ENCODE results near the gene SRC.

SRC gene

DNA sequence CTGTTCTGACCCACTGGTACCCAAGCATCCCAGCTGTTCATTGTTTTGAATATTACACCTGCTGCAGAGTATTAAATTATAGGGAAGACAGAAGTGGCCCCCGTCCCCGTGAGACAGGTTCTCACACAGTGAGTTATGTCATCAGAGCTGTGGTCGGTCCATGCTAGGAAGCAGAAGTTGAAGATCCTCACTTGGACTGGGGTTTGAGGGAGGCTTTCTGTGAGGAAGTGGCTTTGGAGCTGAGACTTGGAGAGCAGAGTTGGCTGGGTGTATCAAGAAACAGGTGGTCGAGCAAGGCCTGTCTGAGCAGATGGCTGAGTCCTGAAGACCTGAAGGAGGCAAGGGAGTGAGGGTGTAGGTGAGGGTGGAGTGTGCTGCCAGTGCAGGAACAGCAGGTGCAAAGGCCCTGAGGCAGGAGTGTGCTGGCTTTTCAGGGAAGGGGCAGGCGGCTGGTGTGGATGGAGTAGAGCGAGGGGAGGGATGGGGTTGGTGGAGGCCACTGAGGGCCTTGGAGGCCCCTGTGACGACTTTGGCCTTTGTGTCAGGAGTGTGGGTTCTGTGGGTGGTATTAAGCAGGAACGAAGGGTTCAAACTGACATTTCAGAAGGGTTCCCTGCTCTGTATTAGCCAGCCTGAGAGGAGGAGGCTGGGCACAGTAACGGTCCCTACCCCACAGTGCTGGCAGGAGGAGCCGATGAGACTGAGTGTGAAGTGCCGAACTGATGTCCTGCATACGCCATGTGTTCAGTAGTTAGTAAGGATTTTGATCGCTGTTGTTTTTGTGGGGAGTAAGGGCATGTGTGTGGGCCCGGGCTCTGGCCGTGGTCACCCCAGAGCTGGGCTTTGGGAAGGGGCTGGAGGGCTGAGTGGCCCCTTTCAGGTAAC lies 11.8 kb downstream of the SRC start:
- no peaks in the 10 kb centered on the region for H3K27me3 ChIP-seq (ENCODE audit: insufficient read depth, low read depth, severe bottlenecking)
- peaks cover 23% of the 10 kb centered on the region for H3K36me3 ChIP-seq
- TF ChIP-seq, protein P1, sequence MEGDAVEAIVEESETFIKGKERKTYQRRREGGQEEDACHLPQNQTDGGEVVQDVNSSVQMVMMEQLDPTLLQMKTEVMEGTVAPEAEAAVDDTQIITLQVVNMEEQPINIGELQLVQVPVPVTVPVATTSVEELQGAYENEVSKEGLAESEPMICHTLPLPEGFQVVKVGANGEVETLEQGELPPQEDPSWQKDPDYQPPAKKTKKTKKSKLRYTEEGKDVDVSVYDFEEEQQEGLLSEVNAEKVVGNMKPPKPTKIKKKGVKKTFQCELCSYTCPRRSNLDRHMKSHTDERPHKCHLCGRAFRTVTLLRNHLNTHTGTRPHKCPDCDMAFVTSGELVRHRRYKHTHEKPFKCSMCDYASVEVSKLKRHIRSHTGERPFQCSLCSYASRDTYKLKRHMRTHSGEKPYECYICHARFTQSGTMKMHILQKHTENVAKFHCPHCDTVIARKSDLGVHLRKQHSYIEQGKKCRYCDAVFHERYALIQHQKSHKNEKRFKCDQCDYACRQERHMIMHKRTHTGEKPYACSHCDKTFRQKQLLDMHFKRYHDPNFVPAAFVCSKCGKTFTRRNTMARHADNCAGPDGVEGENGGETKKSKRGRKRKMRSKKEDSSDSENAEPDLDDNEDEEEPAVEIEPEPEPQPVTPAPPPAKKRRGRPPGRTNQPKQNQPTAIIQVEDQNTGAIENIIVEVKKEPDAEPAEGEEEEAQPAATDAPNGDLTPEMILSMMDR (IDR thresholded peaks at IDR 0.05; ENCODE audit: low read depth, low read length) = no peak
- H3K4me3 ChIP-seq (ENCODE audit: low read depth, low read length) = no peak overlapping the region
- no peak for DNase-seq
- no peak overlapping the region for H3K27ac ChIP-seq
- no peaks in the 10 kb centered on the region for H3K9me3 ChIP-seq (ENCODE audit: severe bottlenecking)

DNA sequence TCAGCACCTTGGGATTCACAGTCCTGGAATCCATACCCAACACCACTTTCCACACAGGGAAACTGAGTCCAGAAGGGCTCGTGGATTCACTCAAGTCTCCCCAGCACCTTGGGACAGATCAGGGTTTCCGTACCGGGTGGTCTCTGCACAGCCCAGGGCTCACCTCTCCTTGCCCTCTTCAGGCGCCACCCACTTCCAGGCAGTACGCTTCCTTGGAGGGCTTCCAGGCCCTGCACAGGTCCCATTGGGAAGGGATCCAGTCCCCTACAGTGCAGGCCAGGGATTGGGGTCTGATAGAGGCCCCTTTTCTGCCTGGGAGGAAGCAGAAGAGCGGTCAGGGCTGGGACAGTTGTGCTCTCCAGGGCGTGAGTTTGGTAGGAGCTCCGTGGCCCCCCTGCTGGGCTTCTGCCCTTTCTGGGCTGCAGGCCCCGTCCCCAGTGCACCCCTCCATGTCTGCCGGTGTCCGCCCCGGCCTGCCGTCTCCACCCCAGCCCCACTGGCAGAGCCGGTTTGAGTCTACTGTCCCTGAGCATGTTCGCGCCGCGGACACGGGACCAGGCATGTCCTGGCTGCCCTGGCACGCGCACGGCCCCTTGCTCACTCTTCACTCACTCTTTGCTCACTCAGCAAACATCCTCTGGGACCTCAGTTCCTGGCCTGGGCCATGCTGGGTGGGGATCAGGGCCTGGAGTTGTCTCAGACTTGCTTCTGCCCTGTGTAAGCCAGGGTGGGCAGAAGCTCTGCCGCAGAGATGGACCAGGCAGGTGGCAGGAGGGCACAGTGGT lies 12.6 kb downstream of the SRC start:
- no peaks in the 10 kb centered on the region for H3K27me3 ChIP-seq (ENCODE audit: insufficient read depth, low read depth, severe bottlenecking)
- H3K4me3 ChIP-seq (ENCODE audit: low read depth, low read length) = no peak overlapping the region
- H3K36me3 ChIP-seq = peaks cover 15% of the 10 kb centered on the region
- H3K9me3 ChIP-seq (ENCODE audit: severe bottlenecking) = no peaks in the 10 kb centered on the region
- no peak for DNase-seq
- H3K27ac ChIP-seq = no peak overlapping the region
- TF ChIP-seq, protein P1 (IDR thresholded peaks at IDR 0.05; ENCODE audit: low read depth, low read length) = no peak

DNA sequence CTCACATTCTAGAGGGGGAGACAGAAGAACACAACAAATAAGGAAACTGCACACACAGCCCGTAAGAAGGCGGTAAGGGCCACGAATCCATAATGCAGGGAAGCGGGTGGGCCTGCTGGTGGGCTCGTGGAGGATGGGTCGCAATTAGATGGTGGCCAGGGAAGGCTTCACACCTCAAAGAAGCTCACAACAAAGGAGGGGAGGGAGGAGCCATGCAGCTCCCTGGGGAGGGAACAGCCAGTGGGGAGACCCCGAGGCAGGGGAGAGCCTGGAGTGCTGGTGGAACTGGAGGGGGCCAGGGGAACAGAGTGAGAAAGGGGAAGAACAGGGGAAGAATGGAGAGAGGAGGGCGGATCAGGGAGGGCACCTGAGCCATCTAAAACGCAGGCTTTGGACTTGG lies 13.4 kb downstream of the SRC start:
- no peak overlapping the region for H3K27ac ChIP-seq
- no peak overlapping the region for H3K4me3 ChIP-seq (ENCODE audit: low read depth, low read length)
- H3K27me3 ChIP-seq (ENCODE audit: insufficient read depth, low read depth, severe bottlenecking) = no peaks in the 10 kb centered on the region
- H3K36me3 ChIP-seq = peaks cover 9% of the 10 kb centered on the region
- DNase-seq = no peak
- TF ChIP-seq, protein P1 (IDR thresholded peaks at IDR 0.05; ENCODE audit: low read depth, low read length) = no peak
- H3K9me3 ChIP-seq (ENCODE audit: severe bottlenecking) = no peaks in the 10 kb centered on the region

DNA sequence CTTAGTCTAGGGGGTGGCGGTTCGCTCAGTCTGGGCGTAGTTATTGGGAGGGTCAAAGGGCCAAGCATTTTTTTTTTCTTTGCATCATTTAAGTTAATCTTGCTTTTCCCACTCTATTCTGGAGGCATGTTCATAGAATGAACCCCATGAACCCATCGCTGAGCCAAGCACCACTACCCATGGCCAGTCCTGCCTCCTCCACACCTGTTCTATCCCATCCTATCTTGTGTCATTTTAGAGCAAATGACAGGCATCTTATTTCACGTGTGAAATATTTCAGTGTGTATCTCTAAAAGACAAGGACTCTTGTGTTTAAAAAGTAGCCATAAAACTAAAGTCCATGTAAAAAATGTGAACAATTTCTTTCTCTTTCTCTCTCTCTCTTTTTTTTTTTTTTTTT lies 13.9 kb downstream of the SRC start:
- H3K36me3 ChIP-seq = peaks cover 12% of the 10 kb centered on the region

DNA sequence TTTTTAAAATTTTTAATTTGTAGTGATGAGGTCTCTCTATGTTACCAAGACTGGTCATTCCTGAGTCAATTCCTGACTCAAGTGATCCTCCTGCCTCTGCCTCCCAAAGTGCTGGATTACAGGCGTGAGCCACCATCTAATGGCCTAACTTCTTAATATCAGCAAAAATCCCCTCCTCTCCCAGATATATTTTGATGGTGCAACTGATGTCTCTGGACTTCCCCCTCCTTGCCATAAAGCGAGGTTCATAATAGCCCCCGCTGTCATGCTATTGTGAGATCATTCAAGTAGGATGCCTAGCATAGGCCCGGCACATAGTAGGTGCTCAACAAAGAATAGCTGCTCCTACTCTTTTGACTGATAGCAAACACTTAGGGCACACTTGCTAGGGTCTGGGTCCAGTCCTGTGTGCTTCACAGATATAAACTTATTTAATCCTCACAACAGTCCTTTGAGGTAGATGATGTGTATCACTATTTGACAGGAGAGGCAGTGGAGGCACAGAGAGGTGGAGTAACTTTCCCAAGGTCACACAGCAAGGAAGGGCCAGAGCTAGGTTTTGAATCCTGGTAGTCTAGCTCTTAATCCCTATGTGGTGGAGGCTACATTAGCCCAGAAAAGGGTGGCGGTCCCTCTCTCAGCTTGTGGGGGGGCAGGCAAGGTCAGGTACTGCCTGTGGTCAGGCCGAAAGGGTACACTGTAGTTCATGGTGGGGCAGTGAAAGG lies 14.6 kb downstream of the SRC start:
- TF ChIP-seq, protein P1 (IDR thresholded peaks at IDR 0.05; ENCODE audit: low read depth, low read length) = no peak
- DNase-seq = no peak
- Histone ChIP-seq H3K4me3 (ENCODE audit: low read depth, low read length) (no peak overlapping the region), H3K36me3 (peaks cover 20% of the 10 kb centered on the region), H3K9me3 (ENCODE audit: severe bottlenecking) (no peaks in the 10 kb centered on the region), H3K27ac (no peak overlapping the region), H3K27me3 (ENCODE audit: insufficient read depth, low read depth, severe bottlenecking) (no peaks in the 10 kb centered on the region)

More for the DNA sequence above, 13.9 kb downstream of the SRC start:
- Histone ChIP-seq H3K9me3 (ENCODE audit: severe bottlenecking) (no peaks in the 10 kb centered on the region), H3K27me3 (ENCODE audit: insufficient read depth, low read depth, severe bottlenecking) (no peaks in the 10 kb centered on the region), H3K4me3 (ENCODE audit: low read depth, low read length) (no peak overlapping the region), H3K27ac (no peak overlapping the region)
- TF ChIP-seq, protein P1 (IDR thresholded peaks at IDR 0.05; ENCODE audit: low read depth, low read length) = no peak
- DNase-seq = no peak

All from WERI-Rb-1 (cell line).